GM12801 (cell line): ENCODE results near the gene PFAS.

Experiments
- CTCF ChIP-seq: IDR thresholded peaks from one replicate; pipeline ENCODE4 v1.5.1; 2011; ENCODE audit warnings: control low read depth; ENCODE audit not compliant: insufficient read length; ENCODE audit errors: extremely low read depth

The PFAS gene

DNA sequence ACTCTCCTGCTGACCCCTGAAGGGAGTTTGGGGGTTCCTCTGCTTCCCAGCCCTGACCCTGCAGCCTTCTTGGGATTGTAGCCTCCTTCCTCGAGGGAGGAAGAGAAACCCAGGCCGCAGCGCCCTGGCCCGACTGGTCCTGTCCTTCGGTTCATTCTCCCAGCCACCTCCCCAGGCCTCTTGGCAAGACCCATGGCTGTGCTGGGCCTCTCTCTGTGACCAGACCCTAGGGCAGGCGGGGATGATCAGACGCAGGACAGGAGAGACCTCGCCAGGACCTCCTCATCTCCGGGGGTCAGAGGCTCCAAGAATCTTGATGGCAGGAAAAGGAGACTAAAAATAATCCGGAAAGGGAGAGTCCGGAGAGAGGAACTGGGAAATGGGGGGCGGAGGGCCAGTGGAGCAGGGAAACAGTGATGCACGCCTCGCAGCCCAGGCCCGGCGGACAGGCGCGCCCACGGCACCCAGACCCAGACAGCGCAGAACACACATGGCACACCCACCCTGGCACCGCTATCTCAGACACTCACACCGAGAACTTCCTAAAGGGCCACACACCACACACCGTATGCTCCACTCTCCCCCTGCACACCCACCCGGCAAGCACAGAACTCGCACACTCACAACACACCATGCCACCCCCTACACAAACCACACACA, 62.2 kb downstream of the PFAS start:
- no peak for TF ChIP-seq CTCF

DNA sequence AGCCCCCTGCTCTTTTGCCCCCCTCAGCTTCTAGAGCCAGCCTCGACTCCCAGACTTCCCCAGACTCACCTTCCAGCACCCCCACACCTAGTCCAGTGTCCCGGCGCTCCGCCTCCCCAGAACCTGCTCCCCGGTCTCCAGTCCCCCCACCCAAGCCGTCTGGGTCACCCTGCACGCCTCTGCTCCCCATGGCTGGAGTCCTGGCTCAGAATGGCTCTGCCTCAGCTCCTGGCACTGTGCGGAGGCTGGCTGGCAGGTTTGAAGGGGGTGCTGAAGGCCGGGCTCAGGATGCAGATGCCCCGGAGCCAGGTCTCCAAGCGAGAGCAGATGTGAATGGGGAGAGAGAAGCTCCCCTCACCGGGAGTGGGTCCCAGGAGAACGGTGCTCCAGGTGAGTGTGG, 63.2 kb downstream of the PFAS start:
- TF ChIP-seq CTCF, result no peak

DNA sequence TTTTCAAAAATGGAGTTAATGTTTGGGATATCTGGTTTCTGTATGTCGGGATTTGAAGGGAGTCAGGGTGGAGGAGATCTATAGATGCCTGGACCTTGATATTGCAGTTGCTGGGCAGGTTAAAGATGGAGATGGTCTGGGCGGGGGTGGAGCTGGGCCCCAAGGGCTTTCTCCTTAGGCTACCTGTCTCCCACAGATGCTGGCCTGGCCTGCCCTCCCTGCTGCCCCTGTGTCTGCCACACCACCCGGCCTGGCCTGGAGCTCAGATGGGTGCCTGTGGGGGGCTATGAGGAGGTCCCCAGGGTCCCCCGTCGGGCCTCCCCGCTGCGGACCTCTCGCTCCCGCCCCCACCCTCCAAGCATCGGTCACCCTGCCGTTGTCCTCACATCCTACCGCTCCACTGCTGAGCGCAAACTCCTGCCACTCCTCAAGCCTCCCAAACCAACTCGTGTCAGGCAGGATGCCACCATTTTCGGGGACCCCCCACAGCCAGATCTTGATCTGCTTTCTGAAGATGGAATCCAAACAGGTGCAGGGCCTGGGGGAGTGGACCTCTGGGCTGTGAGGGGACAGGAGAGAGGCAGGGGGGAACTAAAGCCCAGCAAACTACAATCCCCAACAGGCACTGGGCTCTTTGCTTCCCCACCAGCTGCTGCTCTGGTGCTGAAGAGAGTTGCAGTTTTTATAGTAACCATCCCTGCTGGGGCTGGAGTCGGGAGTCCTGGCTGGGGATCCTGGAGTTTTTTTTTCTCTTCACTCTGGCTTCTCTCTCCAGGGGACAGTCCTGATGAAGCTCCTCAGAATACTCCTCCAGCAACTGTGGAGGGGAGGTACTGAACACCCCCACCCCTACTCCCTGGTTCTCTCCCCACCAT, 63.9 kb downstream of the PFAS start:
- TF ChIP-seq CTCF, result no peak

GRCh38 chr17:8314797-8315763, 66.0 kb downstream of the PFAS start:
- TF ChIP-seq CTCF, result no peak

DNA sequence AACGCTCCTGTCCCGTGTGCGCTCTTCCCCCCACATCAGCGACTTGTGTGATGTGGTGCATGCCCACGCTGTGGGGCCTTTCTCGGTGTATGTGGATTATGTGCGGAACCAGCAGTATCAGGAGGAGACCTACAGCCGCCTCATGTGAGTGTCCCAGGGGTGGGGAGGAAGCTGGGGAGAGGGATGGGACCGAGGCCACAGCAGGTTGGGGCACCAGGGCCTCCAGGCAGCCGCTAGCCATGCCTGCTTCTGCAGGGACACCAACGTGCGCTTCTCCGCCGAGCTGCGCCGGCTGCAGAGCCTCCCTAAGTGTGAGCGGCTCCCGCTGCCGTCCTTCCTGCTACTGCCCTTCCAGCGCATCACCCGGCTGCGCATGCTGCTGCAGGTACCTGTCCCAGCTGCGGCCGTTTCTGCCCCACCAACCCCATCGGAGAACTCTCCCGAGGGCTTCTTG, 66.7 kb downstream of the PFAS start:
- TF ChIP-seq CTCF, result no peak

DNA sequence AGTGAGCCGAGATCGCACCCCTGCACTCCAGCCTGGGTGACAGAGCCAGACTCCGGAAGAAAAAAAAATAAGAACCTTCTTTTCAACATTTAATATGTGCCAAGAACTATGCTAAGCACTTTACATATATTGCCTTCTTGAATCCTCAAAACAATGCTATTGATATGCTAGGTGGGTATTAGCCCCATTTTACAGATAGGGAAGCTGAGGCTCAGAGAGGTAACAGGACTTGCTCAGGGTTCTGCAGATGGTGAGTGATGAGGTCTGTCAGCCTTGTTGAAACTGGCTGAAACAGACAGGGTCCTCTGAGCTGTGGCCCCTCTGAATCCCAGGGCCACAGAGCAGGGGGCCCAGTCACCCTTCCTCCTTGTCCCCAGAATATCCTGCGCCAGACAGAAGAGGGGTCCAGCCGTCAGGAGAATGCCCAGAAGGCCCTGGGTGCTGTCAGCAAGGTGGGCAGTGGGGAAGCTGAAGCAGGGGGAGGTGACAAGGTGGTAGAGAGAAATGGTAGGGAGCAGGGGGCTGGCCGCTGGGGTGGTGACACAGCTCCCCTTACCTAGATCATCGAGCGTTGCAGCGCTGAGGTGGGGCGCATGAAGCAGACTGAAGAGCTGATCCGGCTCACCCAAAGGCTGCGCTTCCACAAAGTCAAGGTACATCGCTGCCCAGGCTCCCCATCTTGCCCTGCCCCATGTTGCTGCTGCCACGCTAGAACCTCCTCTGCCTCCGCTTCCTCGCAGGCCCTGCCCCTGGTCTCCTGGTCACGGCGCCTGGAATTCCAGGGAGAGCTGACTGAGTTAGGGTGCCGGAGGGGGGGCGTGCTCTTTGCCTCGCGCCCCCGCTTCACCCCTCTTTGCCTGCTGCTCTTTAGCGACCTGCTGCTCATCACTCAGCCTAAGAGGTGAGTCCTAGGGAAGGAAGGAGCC, 69.2 kb downstream of the PFAS start:
- TF ChIP-seq CTCF, result no peak
